Natural killer cell (primary cell): Measurements from ENCODE around the gene CYP4F3. TPM values are rescaled to one million over a fixed set of nuclear protein-coding genes. Genes with fewer than 3 reads are reported as not detected.

ENCODE experiments used
- ATAC-seq, 3 donors: fragments of 150-1000 bp in 2 of 3; fragments of 200-7000 bp in 1 of 3; cut with Tn5 transposase; 1 replicate in 1 of 3; 2 replicates in 2 of 3; pipeline ENCODE4 v1.10.0; 2021; ENCODE audit warnings: mild to moderate bottlenecking in 2 of 3, moderate library complexity in 2 of 3
- DNase-seq, 2 donors: peaks; one replicate each; pipeline versions ENCODE4 v3.0.0 to v3.0.0-alpha.2; 2013 to 2021; ENCODE audit warnings: mixed read lengths in 1 of 2
- H3K27ac ChIP-seq: one replicate; pipeline ENCODE4 v1.5.1; 2013; ENCODE audit warnings: mild to moderate bottlenecking, low read length
- H3K27me3 ChIP-seq: one replicate; pipeline ENCODE4 v1.6.1; 2013; ENCODE audit warnings: low read length; ENCODE audit not compliant: control insufficient read depth, insufficient read depth
- H3K36me3 ChIP-seq: one replicate; pipeline ENCODE4 v1.6.1; 2013; ENCODE audit warnings: low read length; ENCODE audit not compliant: control insufficient read depth, insufficient read depth
- H3K4me1 ChIP-seq: one replicate; pipeline ENCODE4 v1.6.1; 2013; ENCODE audit warnings: low read length; ENCODE audit not compliant: control insufficient read depth, insufficient read depth
- H3K4me3 ChIP-seq: one replicate; pipeline ENCODE4 v1.5.1; 2013; ENCODE audit warnings: low read length
- H3K9me3 ChIP-seq: one replicate; pipeline ENCODE4 v1.6.1; 2013; ENCODE audit warnings: low read length; ENCODE audit not compliant: control insufficient read depth, insufficient read depth
- H3K27ac Mint-ChIP-seq, 2 donors: one replicate each; pipeline ENCODE4 v1.8.0; 2022; ENCODE audit warnings: mild to moderate bottlenecking in 2 of 2, mixed read lengths in 2 of 2, moderate library complexity in 1 of 2
- H3K27me3 Mint-ChIP-seq, 2 donors: one replicate each; pipeline ENCODE4 v1.8.0; 2022; ENCODE audit warnings: low read depth in 2 of 2, mixed read lengths in 2 of 2
- H3K36me3 Mint-ChIP-seq: one replicate; pipeline ENCODE4 v1.8.0; 2022; ENCODE audit warnings: mixed read lengths
- H3K4me1 Mint-ChIP-seq, 2 donors: one replicate each; pipeline ENCODE4 v1.8.0; 2022; ENCODE audit warnings: mixed read lengths in 2 of 2
- H3K4me3 Mint-ChIP-seq: one replicate; pipeline ENCODE4 v1.8.0; 2022; ENCODE audit warnings: mild to moderate bottlenecking, moderate library complexity, mixed read lengths
- H3K9me3 Mint-ChIP-seq, 2 donors: one replicate each; pipeline ENCODE4 v1.8.0; 2022; ENCODE audit warnings: mixed read lengths in 2 of 2
- CTCF ChIP-seq: fragments of 200-600 bp; IDR thresholded peaks from one replicate; pipeline ENCODE4 v1.8.0; 2022; ENCODE audit warnings: antibody characterized with exemption
- WGBS: methylation state at CpG from one replicate; pipeline ENCODE4 v1.1.7; 2013; ENCODE audit warnings: missing lambda C conversion rate; ENCODE audit not compliant: insufficient coverage; 5-methylcytosine and 5-hydroxymethylcytosine counted together
- intact Hi-C: fragments of 100-400 bp; cut with micrococcal nuclease; formaldehyde crosslinking; loops from one replicate; pipeline ENCODE4 v1.14.2; 2022
- total RNA-seq, 4 donors: library from RNA; stranded (reverse); fragments of 120-200 nt in 1 of 4; gene quantifications; one replicate each; pipeline versions ENCODE4 v1.2.3 to v1.2.4, GENCODE V29; 2013 to 2022

CYP4F3 gene
- total RNA-seq, 3 donors from 2014 or later (not counting 1 experiment from before 2014, with no cell fraction given) = 0.07 to 3.4 TPM; not detected in 1

GRCh38 chr19:15651791-15652190 is 11.1 kb downstream of the CYP4F3 start:
- H3K27ac Mint-ChIP-seq = no peak overlapping the region
- intact Hi-C loops = no loop called here
- Histone ChIP-seq H3K4me1 (no peaks in the 10 kb centered on the region), H3K4me3 (no peak overlapping the region), H3K9me3 (no peaks in the 10 kb centered on the region), H3K27ac (no peak overlapping the region), H3K36me3 (no peaks in the 10 kb centered on the region), H3K27me3 (peaks cover 6% of the 10 kb centered on the region)
- no peak for ATAC-seq
- no peak overlapping the region for H3K4me3 Mint-ChIP-seq
- no peak for TF ChIP-seq CTCF
- H3K27me3 Mint-ChIP-seq = peaks cover 29 to 36% of the 10 kb centered on the region in 2 donors
- no peaks in the 10 kb centered on the region for H3K9me3 Mint-ChIP-seq
- H3K4me1 Mint-ChIP-seq = no peaks in the 10 kb centered on the region
- no peaks in the 10 kb centered on the region for H3K36me3 Mint-ChIP-seq
- no peak for DNase-seq
- 30% methylated on average over 1 of the region's 3 CpGs for WGBS

- no peaks in the 10 kb centered on the region for H3K36me3 Mint-ChIP-seq
- WGBS = 70% methylated on average over 7 of the region's 8 CpGs
Measured at GRCh38 chr19:15652559-15653278, 12.0 kb downstream of the CYP4F3 start.

GRCh38 chr19:15656467-15656866 is 15.8 kb downstream of the CYP4F3 start:
- Mint-ChIP-seq H3K9me3 (no peaks in the 10 kb centered on the region), H3K4me1 (no peaks in the 10 kb centered on the region), H3K27ac (no peak overlapping the region), H3K36me3 (no peaks in the 10 kb centered on the region), H3K4me3 (no peak overlapping the region), H3K27me3 (peaks cover 27 to 44% of the 10 kb centered on the region in 2 donors)
- H3K9me3 ChIP-seq = no peaks in the 10 kb centered on the region
- DNase-seq (no peak), ATAC-seq (no peak)
- H3K36me3 ChIP-seq = no peaks in the 10 kb centered on the region
- H3K27me3 ChIP-seq = peaks cover 6% of the 10 kb centered on the region
- no peak overlapping the region for H3K27ac ChIP-seq
- H3K4me3 ChIP-seq = no peak overlapping the region
- TF ChIP-seq CTCF = no peak
- intact Hi-C loops = no loop called here
- no peaks in the 10 kb centered on the region for H3K4me1 ChIP-seq

More at GRCh38 chr19:15652559-15653278, 12.0 kb downstream of the CYP4F3 start:
- peaks cover 30 to 38% of the 10 kb centered on the region in 2 donors for H3K27me3 Mint-ChIP-seq
- no peaks in the 10 kb centered on the region for H3K36me3 ChIP-seq
- intact Hi-C loops = no loop called here
- no peaks in the 10 kb centered on the region for H3K4me1 Mint-ChIP-seq
- DNase-seq = no peak
- no peak overlapping the region for H3K27ac Mint-ChIP-seq
- H3K4me3 Mint-ChIP-seq = no peak overlapping the region
- H3K9me3 Mint-ChIP-seq = no peaks in the 10 kb centered on the region
- H3K4me1 ChIP-seq = no peaks in the 10 kb centered on the region
- no peak for TF ChIP-seq CTCF
- ATAC-seq = no peak
- H3K27ac ChIP-seq = no peak overlapping the region
- no peaks in the 10 kb centered on the region for H3K9me3 ChIP-seq
- H3K27me3 ChIP-seq = peaks cover 6% of the 10 kb centered on the region
- H3K4me3 ChIP-seq = no peak overlapping the region

- no peak overlapping the region for H3K27ac Mint-ChIP-seq
- intact Hi-C loops = no loop called here
- peaks cover under 1 to 9% of the 10 kb centered on the region in 2 donors for H3K27me3 Mint-ChIP-seq
- Histone ChIP-seq H3K4me1 (no peaks in the 10 kb centered on the region), H3K27ac (no peak overlapping the region), H3K27me3 (no peaks in the 10 kb centered on the region), H3K9me3 (no peaks in the 10 kb centered on the region), H3K36me3 (no peaks in the 10 kb centered on the region), H3K4me3 (no peak overlapping the region)
- no peak overlapping the region for H3K4me3 Mint-ChIP-seq
- ATAC-seq (no peak), DNase-seq (no peak)
- H3K36me3 Mint-ChIP-seq = no peaks in the 10 kb centered on the region
- 76% methylated on average over 4 of the region's 4 CpGs for WGBS
- H3K4me1 Mint-ChIP-seq = no peaks in the 10 kb centered on the region
- TF ChIP-seq CTCF = no peak
- H3K9me3 Mint-ChIP-seq = no peaks in the 10 kb centered on the region
Measured at GRCh38 chr19:15663247-15663646, 22.6 kb downstream of the CYP4F3 start.
